CD4-positive, alpha-beta memory T cell (primary cell): Measurements from ENCODE around the gene KLHDC9. TPM values are rescaled to one million over a fixed set of nuclear protein-coding genes. Genes with fewer than 3 reads are reported as not detected.

Experiments used
- CTCF ChIA-PET: fragments of 350-600 bp; sonication (Branson Sonifier 250); formaldehyde crosslinking; loops from one replicate; lab custom pipeline; 2021; ENCODE audit warnings: inconsistent platforms; ENCODE audit not compliant: partially characterized antibody; lab: Charles Lee
- POLR2A ChIA-PET: fragments of 350-600 bp; sonication (Branson Sonifier 250); formaldehyde crosslinking; loops from one replicate; lab custom pipeline; 2021; ENCODE audit not compliant: partially characterized antibody; lab: Charles Lee
- DNase-seq, 5 donors: peaks; one replicate each; pipeline versions ENCODE4 v3.0.0 to v3.0.0-alpha.2; 2020 to 2022; ENCODE audit warnings: mixed read lengths in 1 of 5
- H3K27ac ChIP-seq: one replicate; pipeline ENCODE4 v1.7.0; 2013; ENCODE audit warnings: low read depth, low read length
- H3K27me3 ChIP-seq: 2 replicates; pipeline ENCODE4 v1.7.0; 2013; ENCODE audit warnings: mild to moderate bottlenecking, low read length, moderate library complexity; ENCODE audit not compliant: insufficient read depth
- H3K36me3 ChIP-seq: 2 replicates; pipeline ENCODE4 v1.7.0; 2013; ENCODE audit warnings: mild to moderate bottlenecking, low read length, moderate library complexity; ENCODE audit not compliant: insufficient read depth
- H3K4me1 ChIP-seq: 2 replicates; pipeline ENCODE4 v1.7.0; 2013; ENCODE audit warnings: mild to moderate bottlenecking, low read length, moderate library complexity; ENCODE audit not compliant: insufficient read depth
- H3K4me3 ChIP-seq, 2 donors: one replicate each; pipeline ENCODE4 v1.7.0; 2013; ENCODE audit warnings: low read length in 2 of 2, mild to moderate bottlenecking in 1 of 2
- H3K9me3 ChIP-seq, 2 donors: one replicate each; pipeline ENCODE4 v1.7.0; 2013; ENCODE audit warnings: low read length in 2 of 2, control low read depth in 1 of 2; ENCODE audit not compliant: control insufficient read depth in 1 of 2
- H3K27ac Mint-ChIP-seq, 7 donors: one replicate each; pipeline ENCODE4 v1.8.0; 2020 to 2021; ENCODE audit warnings: mixed read lengths in 7 of 7, mild to moderate bottlenecking in 6 of 7, inconsistent platforms in 3 of 7, moderate library complexity in 3 of 7
- H3K27me3 Mint-ChIP-seq, 2 donors: one replicate each; pipeline ENCODE4 v1.8.0; 2020 to 2021; ENCODE audit warnings: mixed read lengths in 2 of 2
- H3K36me3 Mint-ChIP-seq, 2 donors: one replicate each; pipeline ENCODE4 v1.8.0; 2020 to 2021; ENCODE audit warnings: mixed read lengths in 2 of 2, inconsistent platforms in 1 of 2, mild to moderate bottlenecking in 1 of 2
- H3K4me1 Mint-ChIP-seq, 4 donors: one replicate each; pipeline ENCODE4 v1.8.0; 2020 to 2021; ENCODE audit warnings: mixed read lengths in 4 of 4, mild to moderate bottlenecking in 1 of 4
- H3K4me3 Mint-ChIP-seq, 8 donors: one replicate each; pipeline ENCODE4 v1.8.0; 2020 to 2021; ENCODE audit warnings: mixed read lengths in 8 of 8, mild to moderate bottlenecking in 7 of 8, moderate library complexity in 6 of 8, inconsistent platforms in 3 of 8
- H3K9me3 Mint-ChIP-seq, 8 donors: one replicate each; pipeline ENCODE4 v1.8.0; 2020 to 2021; ENCODE audit warnings: mixed read lengths in 8 of 8, mild to moderate bottlenecking in 5 of 8, inconsistent platforms in 3 of 8, moderate library complexity in 1 of 8
- intact Hi-C: fragments of 100-400 bp; cut with micrococcal nuclease; formaldehyde crosslinking; loops from one replicate; pipeline ENCODE4 v1.15.1; 2023
- polyA plus RNA-seq, 2 donors: library from polyadenylated mRNA; unstranded; fragments of 300-500 nt; fragmentation: Illumina TruSeq; gene quantifications; one replicate each; pipeline ENCODE4 v1.2.3, GENCODE V29; 2021
- total RNA-seq, 2 experiments: library from RNA; stranded (reverse); gene quantifications; one replicate each; pipeline ENCODE4 v1.2.3, GENCODE V29; 2021

KLHDC9 gene
- total and polyA plus RNA-seq, 4 experiments from 2014 or later, result 0.52 to 2.4 (median 0.60) TPM

GRCh38 chr1:161127649-161128048 is 29.5 kb downstream of the KLHDC9 start:
- H3K4me3 Mint-ChIP-seq, result no peak overlapping the region
- peaks cover 42 to 54% (median 53%) of the 10 kb centered on the region in 4 donors for H3K4me1 Mint-ChIP-seq

GRCh38 chr1:161128591-161129420 is 30.6 kb downstream of the KLHDC9 start:
- H3K27me3 ChIP-seq, result no peaks in the 10 kb centered on the region
- Mint-ChIP-seq H3K27me3 (no peaks in the 10 kb centered on the region), H3K27ac (peak overlapping the region in 5 of 7 donors; percentile 1 to 48 (median 37)), H3K36me3 (peaks cover 26 to 57% of the 10 kb centered on the region in 2 donors), H3K4me1 (peaks cover 40 to 54% (median 53%) of the 10 kb centered on the region in 4 donors), H3K4me3 (peak overlapping the region in 3 of 8 donors; percentile 4 to 17 (median 9)), H3K9me3 (no peaks in the 10 kb centered on the region)
- no peak for DNase-seq
- no peaks in the 10 kb centered on the region for H3K9me3 ChIP-seq
- intact Hi-C loops, result no loop called here
- ChIA-PET CTCF (interaction anchor here (0.7 to 1.0 kb wide), 2 partner anchors 31 to 43 kb away, joined by 3 read pairs; no protein-coding TSS in a partner anchor), POLR2A (interaction anchor here (6.4 kb wide), 1 partner anchor 11 kb away, joined by 47 read pairs; the partner anchor contains the start of genes NIT1 and PFDN2)
- H3K36me3 ChIP-seq, result peaks cover 49% of the 10 kb centered on the region
- peaks cover 53% of the 10 kb centered on the region for H3K4me1 ChIP-seq
- no peak overlapping the region for H3K27ac ChIP-seq
- no peak overlapping the region for H3K4me3 ChIP-seq

More at GRCh38 chr1:161127649-161128048, 29.5 kb downstream of the KLHDC9 start:
- Histone ChIP-seq H3K9me3 (no peaks in the 10 kb centered on the region), H3K27ac (no peak overlapping the region), H3K36me3 (peaks cover 58% of the 10 kb centered on the region), H3K4me1 (peaks cover 47% of the 10 kb centered on the region), H3K4me3 (no peak overlapping the region), H3K27me3 (no peaks in the 10 kb centered on the region)
- no peaks in the 10 kb centered on the region for H3K27me3 Mint-ChIP-seq
- peak overlapping the region in 4 of 7 donors; percentile 31 to 65 (median 38) for H3K27ac Mint-ChIP-seq
- H3K36me3 Mint-ChIP-seq, result peaks cover 32 to 67% of the 10 kb centered on the region in 2 donors
- no peaks in the 10 kb centered on the region for H3K9me3 Mint-ChIP-seq
- POLR2A ChIA-PET, result interaction anchor here (0.6 to 1.7 kb wide), 5 partner anchors 10 to 59 kb away, joined by 3 to 5 read pairs (median 4); partner anchors contain the start of genes B4GALT3 and UFC1
- CTCF ChIA-PET, result interaction anchor here (0.9 to 1.3 kb wide), 4 partner anchors 13 to 88 kb away, joined by 3 to 5 read pairs (median 3); no protein-coding TSS in a partner anchor
- intact Hi-C loops, result no loop called here
- DNase-seq, result no peak

GRCh38 chr1:161130266-161130665 is 32.1 kb downstream of the KLHDC9 start:
- Histone ChIP-seq H3K36me3 (peaks cover 37% of the 10 kb centered on the region), H3K9me3 (no peaks in the 10 kb centered on the region), H3K27ac (peak overlapping the region; percentile 7), H3K4me3 (no peak overlapping the region), H3K27me3 (no peaks in the 10 kb centered on the region), H3K4me1 (peaks cover 54% of the 10 kb centered on the region)
- CTCF ChIA-PET, result interaction anchor here (1.1 kb wide), 1 partner anchor 31 kb away, joined by 3 read pairs; no protein-coding TSS in a partner anchor
- peak overlapping the region in 5 of 7 donors; percentile 64 to 99 (median 91) for H3K27ac Mint-ChIP-seq
- no peaks in the 10 kb centered on the region for H3K27me3 Mint-ChIP-seq
- intact Hi-C loops, result no loop called here
- H3K36me3 Mint-ChIP-seq, result peaks cover 26 to 43% of the 10 kb centered on the region in 2 donors
- POLR2A ChIA-PET, result interaction anchor here (0.6 to 6.4 kb wide), 3 partner anchors 8 to 51 kb away, joined by 3 to 47 read pairs (median 6); partner anchors contain the start of genes NIT1 and PFDN2
- peak overlapping the region in 3 of 8 donors; percentile 23 to 41 (median 34) for H3K4me3 Mint-ChIP-seq
- H3K9me3 Mint-ChIP-seq, result no peaks in the 10 kb centered on the region
- DNase-seq, result no peak
- peaks cover 39 to 57% (median 53%) of the 10 kb centered on the region in 4 donors for H3K4me1 Mint-ChIP-seq

GRCh38 chr1:161131523-161132409 is 33.6 kb downstream of the KLHDC9 start:
- peak overlapping the region in 3 of 7 donors; percentile 91 to 99 (median 95) for H3K27ac Mint-ChIP-seq
- H3K9me3 ChIP-seq, result no peaks in the 10 kb centered on the region
- H3K27me3 ChIP-seq, result no peaks in the 10 kb centered on the region
- H3K4me3 ChIP-seq, result peak overlapping the region; percentile 78 to 100
- peaks cover 17 to 34% of the 10 kb centered on the region in 2 donors for H3K36me3 Mint-ChIP-seq
- H3K9me3 Mint-ChIP-seq, result no peaks in the 10 kb centered on the region
- ChIA-PET POLR2A (interaction anchor here (0.6 to 6.4 kb wide), 25 partner anchors 9 to 336 kb away, joined by 3 to 47 read pairs (median 5); partner anchors contain the start of genes ARHGAP30, KLHDC9, LY9 and NDUFS2), CTCF (interaction anchor here (1.0 to 2.3 kb wide), 7 partner anchors 10 to 178 kb away, joined by 3 to 8 read pairs (median 4); partner anchors contain the start of genes ARHGAP30, PPOX and TOMM40L)
- peak overlapping the region in 1 of 8 donors; percentile 91 for H3K4me3 Mint-ChIP-seq
- no peaks in the 10 kb centered on the region for H3K27me3 Mint-ChIP-seq
- intact Hi-C loops, result loop anchor here (1.0 kb wide), 4 partner anchors 13 to 94 kb away; partner anchors contain the start of genes NIT1, PFDN2, PPOX and UFC1
- peaks cover 32 to 51% (median 47%) of the 10 kb centered on the region in 4 donors for H3K4me1 Mint-ChIP-seq
- peaks cover 28% of the 10 kb centered on the region for H3K36me3 ChIP-seq
- peaks cover 54% of the 10 kb centered on the region for H3K4me1 ChIP-seq
- peak in 1 of 5 donors; percentile 54 for DNase-seq
- H3K27ac ChIP-seq, result peak overlapping the region; percentile 95

- H3K27ac ChIP-seq, result peak within 1 kb of the TSS; percentile 95
- POLR2A ChIA-PET, result interaction anchor here (0.7 to 6.4 kb wide), 31 partner anchors 8 to 337 kb away, joined by 3 to 47 read pairs (median 5); partner anchors contain the start of genes ARHGAP30, F11R, KLHDC9 and LY9
- peaks cover 51% of the 10 kb centered on the region for H3K4me1 ChIP-seq
- peak; percentile 92 to 95 (median 93) for DNase-seq
- H3K27me3 Mint-ChIP-seq, result no peaks in the 10 kb centered on the region
- no peaks in the 10 kb centered on the region for H3K9me3 Mint-ChIP-seq
- H3K27ac Mint-ChIP-seq, result peak within 1 kb of the TSS in 3 of 7 donors; percentile 91 to 99 (median 95)
- peak within 1 kb of the TSS in 1 of 8 donors; percentile 91 for H3K4me3 Mint-ChIP-seq
- peaks cover 21% of the 10 kb centered on the region for H3K36me3 ChIP-seq
- peaks cover 29 to 43% (median 40%) of the 10 kb centered on the region in 4 donors for H3K4me1 Mint-ChIP-seq
- peaks cover 10 to 25% of the 10 kb centered on the region in 2 donors for H3K36me3 Mint-ChIP-seq
- H3K4me3 ChIP-seq, result peak within 1 kb of the TSS; percentile 80 to 100
- no peaks in the 10 kb centered on the region for H3K9me3 ChIP-seq
- CTCF ChIA-PET, result interaction anchor here (0.6 to 2.3 kb wide), 11 partner anchors 11 to 179 kb away, joined by 3 to 8 read pairs (median 4); partner anchors contain the start of genes ARHGAP30, KLHDC9, PPOX and TOMM40L
- intact Hi-C loops, result loop anchor here (1.0 kb wide), 4 partner anchors 14 to 93 kb away; partner anchors contain the start of genes NIT1, PFDN2, PPOX and UFC1
- H3K27me3 ChIP-seq, result no peaks in the 10 kb centered on the region
These were observed 34.5 kb downstream of the KLHDC9 start, which contains the start of gene DEDD for GRCh38 chr1:161132410-161133219. Gene DEDD (minus strand): TSS chr1:161132667. CDS start chr1:161124462, 8,205 bp downstream.
